HCT116 (cell line): ENCODE results near the gene SPON1. TPM values are rescaled to one million over a fixed set of nuclear protein-coding genes. Genes with fewer than 3 reads are reported as not detected.

Experiments used
- ATAC-seq: fragments of 200-7000 bp; cut with Tn5 transposase; 2 replicates; pipeline ENCODE4 v1.9.1; 2020; ENCODE audit warnings: mild to moderate bottlenecking, moderate library complexity
- BruUV-seq: library from RNA; stranded (reverse); fragments of 400-500 nt; replicated peaks from 2 replicates; lab custom pipeline; 2021; lab: Mats Ljungman, UMichigan
- CTCF ChIA-PET: fragments of 300-600 bp; sonication (Branson Sonifier 250); formaldehyde crosslinking; loops from one replicate; lab custom pipeline; 2021; ENCODE audit warnings: antibody characterized with exemption; lab: Charles Lee
- POLR2A ChIA-PET: fragments of 300-600, 350-600 bp; sonication (Branson Sonifier 250); formaldehyde crosslinking; loops from one replicate; lab custom pipeline; 2021; ENCODE audit warnings: antibody characterized with exemption; lab: Charles Lee
- RAD21 ChIA-PET, 2 experiments: fragments of 300-600 bp; sonication (Branson Sonifier 250); formaldehyde crosslinking; loops; one replicate each; lab custom pipeline; 2023; ENCODE audit warnings: low total read pairs in 2 of 2; ENCODE audit not compliant: uncharacterized antibody in 2 of 2, unreplicated experiment in 2 of 2, low non-redundant PET in 1 of 2; lab: Charles Lee
- DNase-seq: peaks from one replicate; pipeline ENCODE4 v3.0.0-alpha.2; 2010; ENCODE audit warnings: low read depth, low spot score
- H2AFZ ChIP-seq: fragments of 200-600 bp; shearing (Covaris generic), sonication (generic); 2 replicates; pipeline ENCODE4 v1.6.1; 2017; ENCODE audit warnings: low read depth, mixed run types, mixed read lengths, antibody characterized with exemption, low read length; ENCODE audit not compliant: poor library complexity, severe bottlenecking
- H3K27ac ChIP-seq: 2 replicates; pipeline ENCODE4 v1.5.1; 2012; ENCODE audit warnings: low read depth, low read length
- H3K27me3 ChIP-seq: fragments of 200-600 bp; sonication (generic); 2 replicates; pipeline ENCODE4 v1.6.1; 2016; ENCODE audit warnings: mixed run types, low read length, mixed read lengths; ENCODE audit not compliant: insufficient read depth
- H3K36me3 ChIP-seq, 2 experiments: fragments of 200-500 bp in 1 of 2; fragments of 200-600 bp in 1 of 2; sonication (Bioruptor generic) in 1 of 2; sonication (generic) in 1 of 2; 2 replicates each; pipeline versions ENCODE4 v1.5.1 to v1.6.1; 2014 to 2016; ENCODE audit warnings: low read length in 2 of 2, inconsistent platforms in 1 of 2, mixed read lengths in 1 of 2, mixed run types in 1 of 2; ENCODE audit not compliant: insufficient read depth in 2 of 2, control insufficient read depth in 1 of 2
- H3K4me1 ChIP-seq, 2 experiments: fragments of 200-600 bp in 1 of 2; sonication (generic) in 1 of 2; 2 replicates each; pipeline versions ENCODE4 v1.5.1 to v1.6.1; 2012 to 2017; ENCODE audit warnings: low read length in 2 of 2, inconsistent platforms in 1 of 2, mild to moderate bottlenecking in 1 of 2, mixed read lengths in 1 of 2, mixed run types in 1 of 2, moderate library complexity in 1 of 2; ENCODE audit not compliant: insufficient read depth in 2 of 2, control insufficient read depth in 1 of 2
- H3K4me2 ChIP-seq: fragments of 200-600 bp; sonication (generic); 2 replicates; pipeline ENCODE4 v1.6.1; 2017; ENCODE audit warnings: mixed run types, low read length, mixed read lengths
- H3K4me3 ChIP-seq, 2 experiments: fragments of 200-600 bp in 1 of 2; sonication (generic) in 1 of 2; replicated peaks in 1 of 2; 2 replicates each; pipeline ENCODE4 v1.5.1; 2011 to 2016; ENCODE audit warnings: low read length in 2 of 2, control low read depth in 1 of 2, low read depth in 1 of 2, mild to moderate bottlenecking in 1 of 2, mixed read lengths in 1 of 2, mixed run types in 1 of 2
- H3K79me2 ChIP-seq: fragments of 200-600 bp; sonication (generic); 2 replicates; pipeline ENCODE4 v1.6.1; 2017; ENCODE audit warnings: mild to moderate bottlenecking, mixed run types, low read length, moderate library complexity, mixed read lengths; ENCODE audit not compliant: insufficient read depth
- H3K9ac ChIP-seq: fragments of 200-600 bp; sonication (generic); 2 replicates; pipeline ENCODE4 v1.6.1; 2016; ENCODE audit warnings: low read length, mixed read lengths
- H3K9me2 ChIP-seq: fragments of 200-600 bp; sonication (generic), shearing (Covaris generic); 2 replicates; pipeline ENCODE4 v1.6.1; 2017; ENCODE audit warnings: mixed run types, mild to moderate bottlenecking, moderate library complexity; ENCODE audit not compliant: insufficient read depth
- H3K9me3 ChIP-seq, 2 experiments: fragments of 200-500 bp in 1 of 2; fragments of 200-600 bp in 1 of 2; sonication (Bioruptor generic) in 1 of 2; sonication (generic) in 1 of 2; 2 replicates each; pipeline ENCODE4 v1.6.1; 2014 to 2017; ENCODE audit warnings: low read length in 2 of 2, mixed read lengths in 2 of 2, inconsistent platforms in 1 of 2, low read depth in 1 of 2, mild to moderate bottlenecking in 1 of 2, mixed run types in 1 of 2, moderate library complexity in 1 of 2; ENCODE audit not compliant: control insufficient read depth in 1 of 2, insufficient read depth in 1 of 2
- H4K20me1 ChIP-seq: fragments of 200-600 bp; sonication (generic), shearing (Covaris generic); 2 replicates; pipeline ENCODE4 v1.6.1; 2017; ENCODE audit warnings: mixed run types, mild to moderate bottlenecking, moderate library complexity; ENCODE audit not compliant: insufficient read depth
- ATF3 ChIP-seq: IDR thresholded peaks from 2 replicates; pipeline ENCODE4 v1.6.1; 2012
- CEBPB ChIP-seq: IDR thresholded peaks from 2 replicates; pipeline ENCODE4 v1.6.1; 2012; ENCODE audit warnings: low read depth
- CTCF ChIP-seq, 3 experiments: fragments of 200-600 bp in 1 of 3; sonication (generic) in 1 of 3; IDR thresholded peaks in 2 of 3; conservative IDR thresholded peaks in 1 of 3; 2 replicates each; pipeline ENCODE4 v1.5.1; 2012 to 2017; ENCODE audit warnings: low read depth in 2 of 3, low read length in 2 of 3, antibody characterized with exemption in 1 of 3, borderline replicate concordance in 1 of 3, control low read depth in 1 of 3, mild to moderate bottlenecking in 1 of 3, mixed read lengths in 1 of 3, mixed run types in 1 of 3, moderate library complexity in 1 of 3; ENCODE audit not compliant: insufficient read depth in 1 of 3
- ELF1 ChIP-seq: IDR thresholded peaks from 2 replicates; pipeline ENCODE4 v1.6.1; 2012; ENCODE audit warnings: low read depth, borderline replicate concordance
- EZH2phosphoT487 ChIP-seq: fragments of 200-600 bp; IDR thresholded peaks from 2 replicates; pipeline ENCODE4 v1.6.1; 2018; ENCODE audit warnings: antibody characterized with exemption, borderline replicate concordance
- MAX ChIP-seq: IDR thresholded peaks from 2 replicates; pipeline ENCODE4 v1.6.1; 2012
- POLR2A ChIP-seq: IDR thresholded peaks from 2 replicates; pipeline ENCODE4 v1.7.0; 2011; ENCODE audit warnings: borderline replicate concordance; ENCODE audit not compliant: insufficient read depth, insufficient read length; ENCODE audit errors: extremely low read depth
- POLR2AphosphoS5 ChIP-seq: IDR thresholded peaks from 2 replicates; pipeline ENCODE4 v1.6.1; 2011; ENCODE audit warnings: mild to moderate bottlenecking, low read depth, low read length, moderate library complexity
- SIN3A ChIP-seq: IDR thresholded peaks from 2 replicates; pipeline ENCODE4 v1.6.1; 2012; ENCODE audit warnings: low read depth
- SP1 ChIP-seq: IDR thresholded peaks from 2 replicates; pipeline ENCODE4 v1.6.1; 2012; ENCODE audit warnings: low read depth
- ZNF274 ChIP-seq: fragments of 200-500 bp; sonication (Bioruptor generic); IDR thresholded peaks from 2 replicates; pipeline ENCODE4 v1.6.1; 2014; ENCODE audit warnings: mild to moderate bottlenecking, low read depth, low read length, inconsistent platforms
- intact Hi-C: fragments of 100-400 bp; cut with micrococcal nuclease; formaldehyde crosslinking; loops from 2 replicates; pipeline ENCODE4 v1.10.0; 2022
- total RNA-seq: library from RNA; stranded (reverse); gene quantifications from one replicate; pipeline ENCODE4 v1.2.1, GENCODE V29; 2021; ENCODE audit not compliant: unreplicated experiment

SPON1 gene
- total RNA-seq, 1 experiment from 2014 or later = 0.17 TPM

- intact Hi-C loops = no loop called here
These were observed 17.6 kb upstream of the SPON1 start for GRCh38 chr11:13944911-13945425.

More at GRCh38 chr11:13944911-13945425, 17.6 kb upstream of the SPON1 start:
- CTCF ChIA-PET = interaction anchor here (0.8 kb wide), 1 partner anchor 11 kb away, joined by 3 read pairs; no protein-coding TSS in a partner anchor
- BruUV-seq = no TSS peak
- Histone ChIP-seq H2AFZ (no peak overlapping the region), H3K4me2 (no peak overlapping the region), H3K4me1 (peaks cover under 1 to 32% of the 10 kb centered on the region in 2 experiments; a peak in 3 of 4 replicates), H4K20me1 (no peaks in the 10 kb centered on the region), H3K36me3 (no peaks in the 10 kb centered on the region), H3K27me3 (no peaks in the 10 kb centered on the region), H3K9me2 (no peaks in the 10 kb centered on the region), H3K27ac (no peak overlapping the region), H3K4me3 (no peak overlapping the region)
- POLR2A ChIA-PET = no interaction called here
- no peak for ATAC-seq
- RAD21 ChIA-PET = no interaction called here
- TF ChIP-seq CTCF (IDR thresholded peaks at IDR 0.05 in 2 of 3, conservative IDR thresholded peaks at IDR 0.05 in 1 of 3; ENCODE audit: borderline replicate concordance in 1 of 3, insufficient read depth in 1 of 3, low read depth in 2 of 3, low read length in 2 of 3) (no peak), ELF1 (no peak), POLR2AphosphoS5 (no peak), ZNF274 (no peak), CEBPB (no peak), ATF3 (no peak), EZH2phosphoT487 (no peak), MAX (no peak), SIN3A (no peak), SP1 (no peak), POLR2A (no peak)
- TF ChIP-seq, all 23 proteins: peak for 0
- Histone ChIP-seq H3K9ac (no peak overlapping the region), H3K9me3 (no peaks in the 10 kb centered on the region), H3K79me2 (no peaks in the 10 kb centered on the region)
- DNase-seq = no peak
